Epithelial cell of esophagus (primary cell): ENCODE measurements around the gene ARSG.

Experiments
- DNase-seq: peaks from one replicate; pipeline ENCODE4 v3.0.0; 2010; ENCODE audit warnings: low read depth
- H3K4me3 ChIP-seq: 2 replicates; pipeline ENCODE4 v1.5.1; 2011; ENCODE audit warnings: mild to moderate bottlenecking, low read length, control low read depth
- CTCF ChIP-seq: IDR thresholded peaks from 2 replicates; pipeline ENCODE4 v1.5.1; 2011; ENCODE audit warnings: low read depth, mild to moderate bottlenecking, low read length, control low read depth, inconsistent platforms; ENCODE audit not compliant: insufficient read depth; ENCODE audit errors: missing control alignments

The ARSG gene

GRCh38 chr17:68462381-68463210 lies 171.3 kb downstream of the ARSG start:
- no peak overlapping the region for H3K4me3 ChIP-seq
- peak; percentile 92 for DNase-seq
- TF ChIP-seq CTCF, result peak; percentile 70

- no peak for TF ChIP-seq CTCF
- no peak overlapping the region for H3K4me3 ChIP-seq
- DNase-seq, result no peak
These were observed 172.1 kb downstream of the ARSG start for GRCh38 chr17:68463211-68464019.

GRCh38 chr17:68468334-68468733 lies 177.0 kb downstream of the ARSG start:
- DNase-seq, result no peak
- H3K4me3 ChIP-seq, result no peak overlapping the region
- no peak for TF ChIP-seq CTCF

- no peak for TF ChIP-seq CTCF
- DNase-seq, result no peak
- H3K4me3 ChIP-seq, result no peak overlapping the region
These were observed 177.5 kb downstream of the ARSG start for GRCh38 chr17:68468788-68469187.
